ENCODE results near the gene CD200. TPM values are rescaled to one million over a fixed set of nuclear protein-coding genes. Genes with fewer than 3 reads are reported as not detected.

CD200 gene
- total and polyA plus RNA-seq, 9 of the 15 experiments (the other 6 are each of a cell fraction or from before 2014, with no cell fraction given): 0.13 TPM; not detected in 8

- TF ChIP-seq RERE (CRISPR knock-in tag; IDR thresholded peaks at IDR 0.05; ENCODE audit: borderline replicate concordance) (no peak), PCBP2 (IDR thresholded peaks at IDR 0.05; ENCODE audit: low read depth, low read length, poor library complexity, severe bottlenecking) (no peak), CHD4 (IDR thresholded peaks at IDR 0.05; ENCODE audit: insufficient read depth, insufficient replicate concordance, low read depth, low read length, poor library complexity, severe bottlenecking) (no peak)
Measured at GRCh38 chr3:112348943-112349342, 16.0 kb downstream of the CD200 start (continued).

GRCh38 chr3:112349557-112349956, 16.6 kb downstream of the CD200 start:
- ChIA-PET CTCF (ENCODE audit: low intra/inter-chr PET ratio) (no interaction called here), POLR2A (no interaction called here)
- no peaks in the 10 kb centered on the region for H3K79me2 ChIP-seq (ENCODE audit: control insufficient read depth, insufficient read depth, low read length)
- H3K4me1 ChIP-seq (replicated peaks in 1 of 2; ENCODE audit: control insufficient read depth in 2 of 2, insufficient read depth in 2 of 2, low read length in 2 of 2): no peaks in the 10 kb centered on the region
- no peaks in the 10 kb centered on the region for H3K9me3 ChIP-seq (replicated peaks; ENCODE audit: control insufficient read depth, insufficient read depth, low read depth, low read length)
- H2AFZ ChIP-seq (ENCODE audit: low read depth, low read length): no peak overlapping the region
- no peak overlapping the region for H3K27ac ChIP-seq (ENCODE audit: extremely low read depth, low read depth, low read length)
- H3K9ac ChIP-seq (ENCODE audit: insufficient read depth in 1 of 2, low read depth in 2 of 2, low read length in 2 of 2): no peak overlapping the region
- no peak overlapping the region for H3K4me2 ChIP-seq (ENCODE audit: insufficient read depth, low read length)
- FAIRE-seq (no peak), ATAC-seq (no peak), DNase-seq (ENCODE audit: extremely low read depth in 1 of 4, low spot score in 3 of 4) (no peak)
- WGBS (ENCODE audit: insufficient coverage, low coverage, missing lambda C conversion rate): 0% methylated on average over 6 of the region's 6 CpGs
- intact Hi-C loops (cut with micrococcal nuclease) (no loop called here), in situ Hi-C loops (cut with MboI) (no loop called here)
- H3K36me3 ChIP-seq (ENCODE audit: control insufficient read depth, insufficient read depth, low read length): no peaks in the 10 kb centered on the region
- H3K4me3 ChIP-seq: no peak overlapping the region
- no TSS peak for BruUV-seq (replicated peaks)
- H4K20me1 ChIP-seq (replicated peaks; ENCODE audit: control insufficient read depth, insufficient read depth, low read length): no peaks in the 10 kb centered on the region
- no peaks in the 10 kb centered on the region for H3K9me1 ChIP-seq (ENCODE audit: control insufficient read depth, insufficient read depth, low read length)
- H3K27me3 ChIP-seq (ENCODE audit: control insufficient read depth in 2 of 2, insufficient read depth in 2 of 2, low read length in 2 of 2): no peaks in the 10 kb centered on the region
- no peak for TF ChIP-seq SMC3 (conservative IDR thresholded peaks at IDR 0.05; ENCODE audit: insufficient read depth, low read depth, low read length)
- TF ChIP-seq ZKSCAN8 (CRISPR knock-in tag; IDR thresholded peaks at IDR 0.05): no peak
- TF ChIP-seq, protein P1, sequence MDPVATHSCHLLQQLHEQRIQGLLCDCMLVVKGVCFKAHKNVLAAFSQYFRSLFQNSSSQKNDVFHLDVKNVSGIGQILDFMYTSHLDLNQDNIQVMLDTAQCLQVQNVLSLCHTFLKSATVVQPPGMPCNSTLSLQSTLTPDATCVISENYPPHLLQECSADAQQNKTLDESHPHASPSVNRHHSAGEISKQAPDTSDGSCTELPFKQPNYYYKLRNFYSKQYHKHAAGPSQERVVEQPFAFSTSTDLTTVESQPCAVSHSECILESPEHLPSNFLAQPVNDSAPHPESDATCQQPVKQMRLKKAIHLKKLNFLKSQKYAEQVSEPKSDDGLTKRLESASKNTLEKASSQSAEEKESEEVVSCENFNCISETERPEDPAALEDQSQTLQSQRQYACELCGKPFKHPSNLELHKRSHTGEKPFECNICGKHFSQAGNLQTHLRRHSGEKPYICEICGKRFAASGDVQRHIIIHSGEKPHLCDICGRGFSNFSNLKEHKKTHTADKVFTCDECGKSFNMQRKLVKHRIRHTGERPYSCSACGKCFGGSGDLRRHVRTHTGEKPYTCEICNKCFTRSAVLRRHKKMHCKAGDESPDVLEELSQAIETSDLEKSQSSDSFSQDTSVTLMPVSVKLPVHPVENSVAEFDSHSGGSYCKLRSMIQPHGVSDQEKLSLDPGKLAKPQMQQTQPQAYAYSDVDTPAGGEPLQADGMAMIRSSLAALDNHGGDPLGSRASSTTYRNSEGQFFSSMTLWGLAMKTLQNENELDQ (CRISPR knock-in tag; IDR thresholded peaks at IDR 0.05; ENCODE audit: borderline replicate concordance): no peak
- no peak for TF ChIP-seq ZNF12 (CRISPR knock-in tag; IDR thresholded peaks at IDR 0.05)
- no peak for TF ChIP-seq THAP12 (CRISPR knock-in tag; IDR thresholded peaks at IDR 0.05)
- TF ChIP-seq, protein P2, sequence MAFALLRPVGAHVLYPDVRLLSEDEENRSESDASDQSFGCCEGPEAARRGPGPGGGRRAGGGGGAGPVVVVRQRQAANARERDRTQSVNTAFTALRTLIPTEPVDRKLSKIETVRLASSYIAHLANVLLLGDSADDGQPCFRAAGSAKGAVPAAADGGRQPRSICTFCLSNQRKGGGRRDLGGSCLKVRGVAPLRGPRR (CRISPR knock-in tag; IDR thresholded peaks at IDR 0.05): no peak

Measured in K562 (cell line).